MG63 (cell line): ENCODE results near the gene SIT1. TPM values are rescaled to one million over a fixed set of nuclear protein-coding genes. Genes with fewer than 3 reads are reported as not detected.
"Not testable (repeated sequence)": the region's sequence is repeated elsewhere in the genome, so short reads cannot be mapped to it uniquely, and the experiment has no call there.

Source experiments
- DNase-seq: peaks from one replicate; pipeline ENCODE4 v3.0.0-alpha.2; 2020
- H3K27me3 ChIP-seq: fragments of 250-450 bp; sonication (Bioruptor Pico); 2 replicates; pipeline ENCODE4 v1.5.1; 2020; ENCODE audit warnings: mild to moderate bottlenecking, moderate library complexity
- H3K36me3 ChIP-seq: fragments of 250-450 bp; sonication (Bioruptor Pico); 2 replicates; pipeline ENCODE4 v1.5.1; 2020; ENCODE audit warnings: mild to moderate bottlenecking, moderate library complexity
- H3K4me3 ChIP-seq: fragments of 250-450 bp; sonication (Bioruptor Pico); 2 replicates; pipeline ENCODE4 v1.5.1; 2020; ENCODE audit warnings: mild to moderate bottlenecking, moderate library complexity
- H3K9me3 ChIP-seq: fragments of 250-450 bp; sonication (Bioruptor Pico); 2 replicates; pipeline ENCODE4 v1.5.1; 2020; ENCODE audit warnings: mild to moderate bottlenecking, moderate library complexity
- total RNA-seq: library from RNA; depleted of rRNA; stranded (reverse); fragments of >200 nt; shearing (Covaris generic); gene quantifications from 2 replicates; pipeline ENCODE4 v1.2.3, GENCODE V29; 2014; ENCODE audit warnings: low replicate concordance

SIT1 gene
- total RNA-seq, 1 experiment from 2014 or later: 1.4 TPM

DNA sequence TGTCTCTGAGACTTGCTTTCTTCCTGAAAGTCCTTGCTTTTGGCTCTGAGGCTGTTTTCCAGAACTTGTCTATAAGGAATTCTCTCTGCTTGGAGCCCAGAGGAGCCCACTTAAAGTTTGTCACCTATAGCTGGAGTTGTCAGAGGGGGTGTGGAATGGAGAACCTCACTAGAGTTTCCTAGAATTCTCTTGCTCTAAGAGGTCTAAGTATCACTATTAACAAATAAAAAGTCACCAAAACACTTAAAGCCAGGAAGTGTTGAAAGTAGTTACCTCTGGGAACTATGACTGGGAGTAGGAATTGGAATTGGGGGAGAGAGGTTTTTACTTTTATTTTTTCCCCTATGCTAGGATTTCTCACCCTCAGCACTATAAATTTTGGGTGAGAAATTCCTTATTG is 15.0 kb downstream of the SIT1 start:
- Histone ChIP-seq H3K9me3 (no peaks in the 10 kb centered on the region), H3K4me3 (no peak overlapping the region), H3K27me3 (no peaks in the 10 kb centered on the region), H3K36me3 (peaks cover 3% of the 10 kb centered on the region; the same call in 1 of the 2 replicates)
- DNase-seq: no peak

DNA sequence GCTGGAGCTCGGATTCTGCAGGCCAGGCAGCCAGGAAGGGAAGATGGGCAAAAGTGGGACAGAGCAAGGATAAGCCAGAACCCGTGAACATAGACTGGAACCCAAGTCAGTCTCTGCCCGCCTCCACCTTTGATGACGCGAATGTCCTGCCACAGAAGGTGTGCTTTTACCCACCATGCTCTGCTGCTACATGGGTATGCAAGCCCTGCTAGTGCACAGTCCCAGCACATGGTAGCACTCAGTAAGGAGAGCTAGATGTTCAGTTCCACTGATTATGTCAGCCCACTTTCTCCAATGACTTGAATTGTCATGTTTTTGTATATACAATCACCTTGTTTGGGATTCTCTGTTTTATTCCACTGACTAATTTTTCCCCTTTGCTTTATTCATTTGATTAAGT is 21.1 kb downstream of the SIT1 start:
- no peaks in the 10 kb centered on the region for H3K9me3 ChIP-seq
- no peaks in the 10 kb centered on the region for H3K36me3 ChIP-seq
- DNase-seq: no peak
- H3K4me3 ChIP-seq: no peak overlapping the region
- no peaks in the 10 kb centered on the region for H3K27me3 ChIP-seq

DNA sequence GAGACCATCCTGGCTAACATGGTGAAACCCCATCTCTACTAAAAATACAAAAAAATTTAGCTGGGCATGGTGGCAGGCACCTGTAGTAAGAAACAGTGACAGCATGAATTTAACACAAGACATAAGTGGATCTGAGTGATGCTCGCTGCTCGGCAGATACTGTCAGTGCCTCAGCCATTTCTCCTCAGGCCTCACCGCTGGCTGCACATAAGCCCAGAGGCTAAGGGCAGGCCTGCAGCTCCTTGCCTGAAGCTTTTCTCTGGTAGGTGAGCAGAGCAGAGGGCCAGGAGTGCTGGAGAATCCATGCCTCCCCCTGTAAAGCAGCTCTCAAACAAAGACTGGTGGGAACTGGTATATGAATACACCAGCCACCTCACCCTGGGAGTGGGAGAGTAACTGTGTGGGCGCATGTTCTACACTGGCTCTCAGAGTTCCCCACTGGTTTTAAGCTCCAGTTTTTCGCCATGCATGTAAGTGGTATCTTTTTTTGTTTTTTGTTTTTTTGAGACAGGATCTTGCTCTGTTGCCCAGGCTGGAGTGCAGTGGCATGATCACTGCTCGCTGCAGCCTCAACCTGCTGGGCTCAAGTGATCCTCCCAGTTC is 22.2 kb downstream of the SIT1 start:
- no peak overlapping the region for H3K4me3 ChIP-seq
- no peaks in the 10 kb centered on the region for H3K9me3 ChIP-seq
- no peak for DNase-seq
- H3K27me3 ChIP-seq: no peaks in the 10 kb centered on the region
- H3K36me3 ChIP-seq: no peaks in the 10 kb centered on the region

DNA sequence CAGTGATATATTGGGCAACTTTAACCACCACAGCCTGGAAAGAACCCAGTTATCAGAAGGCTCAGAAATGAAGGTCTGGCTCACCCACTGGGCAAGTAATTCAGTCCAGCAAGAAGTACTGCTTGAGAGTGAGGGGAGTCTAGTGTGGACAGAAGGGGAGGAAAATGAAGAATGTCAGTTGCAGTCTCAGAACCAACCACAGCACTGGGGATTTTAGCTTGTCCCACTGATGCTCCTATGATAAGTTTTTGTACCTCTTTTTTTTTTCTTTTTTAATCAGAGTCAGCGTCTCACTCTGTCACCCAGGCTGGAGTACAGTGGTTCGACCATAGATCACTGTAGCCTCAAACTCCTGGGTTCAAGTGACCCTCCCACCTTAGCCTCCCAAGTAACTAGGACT is 23.2 kb downstream of the SIT1 start:
- no peak overlapping the region for H3K4me3 ChIP-seq
- H3K36me3 ChIP-seq: no peaks in the 10 kb centered on the region
- no peaks in the 10 kb centered on the region for H3K9me3 ChIP-seq
- H3K27me3 ChIP-seq: no peaks in the 10 kb centered on the region
- DNase-seq: no peak

DNA sequence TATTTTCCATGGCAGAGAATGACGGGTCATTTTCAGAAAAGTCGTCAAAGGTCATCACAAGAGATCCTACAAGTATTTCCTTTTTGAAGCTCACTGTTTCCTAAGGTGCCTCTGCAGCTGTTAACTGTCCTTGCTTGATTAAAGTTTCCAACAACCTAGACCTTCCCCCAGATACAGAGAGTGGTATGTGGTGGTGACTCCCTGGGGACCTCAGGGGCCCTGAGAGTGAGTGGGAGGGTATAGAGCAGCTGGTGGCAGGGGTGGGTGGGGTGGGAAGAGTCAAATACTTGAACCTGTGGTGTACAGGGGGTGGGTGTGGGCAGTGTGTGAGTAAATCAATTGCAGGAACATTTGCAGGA is 31.0 kb downstream of the SIT1 start:
- H3K27me3 ChIP-seq: no peaks in the 10 kb centered on the region
- no peaks in the 10 kb centered on the region for H3K36me3 ChIP-seq
- no peaks in the 10 kb centered on the region for H3K9me3 ChIP-seq
- H3K4me3 ChIP-seq: no peak overlapping the region
- DNase-seq: no peak

DNA sequence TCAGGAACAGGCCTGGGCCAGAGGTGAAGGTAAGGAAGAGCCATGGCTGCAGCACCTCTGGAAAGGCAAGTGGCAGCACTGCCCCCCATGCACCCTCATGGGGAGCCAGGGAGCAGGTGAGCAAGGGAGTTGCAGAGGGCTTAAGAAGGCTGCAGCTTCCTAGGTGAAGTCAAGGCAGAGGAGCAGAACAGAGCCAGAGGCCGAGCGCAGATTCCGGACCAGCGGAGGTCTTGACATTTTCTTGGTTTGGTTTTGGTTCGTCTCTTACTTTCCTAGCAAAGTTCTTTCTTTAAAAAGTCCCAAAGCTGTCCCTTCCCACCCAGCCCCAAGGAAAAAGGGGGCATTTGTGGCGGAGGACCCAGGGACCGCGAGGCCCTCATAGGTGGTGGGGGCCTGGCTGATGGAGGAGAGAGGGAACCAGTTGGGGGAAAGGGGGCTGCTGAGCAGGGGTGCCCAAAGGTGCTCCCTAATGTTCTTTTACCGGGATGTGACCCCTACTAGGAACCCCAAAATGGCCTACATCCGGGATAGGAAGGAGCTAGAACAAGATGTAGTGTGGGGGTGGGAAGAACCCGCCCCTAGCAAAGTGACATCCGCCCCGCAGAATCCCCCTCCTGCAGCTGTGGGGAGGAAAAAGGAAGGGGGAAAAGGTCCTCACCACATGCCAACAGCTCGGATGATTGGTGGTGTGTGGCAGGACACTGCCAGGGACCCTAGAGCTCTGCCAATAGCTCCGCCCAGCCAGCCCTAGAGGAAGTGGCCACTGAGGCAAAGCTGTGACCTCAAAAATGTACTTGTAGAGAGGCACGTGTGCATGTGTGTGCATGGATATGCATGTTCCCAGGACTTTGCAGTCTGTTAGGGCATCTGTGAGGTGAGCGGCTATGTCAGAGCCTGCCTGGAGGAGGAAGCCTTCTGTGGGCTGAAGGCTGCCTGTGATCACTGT is 31.6 kb downstream of the SIT1 start:
- Histone ChIP-seq H3K27me3 (no peaks in the 10 kb centered on the region), H3K36me3 (no peaks in the 10 kb centered on the region), H3K4me3 (no peak overlapping the region), H3K9me3 (no peaks in the 10 kb centered on the region)
- DNase-seq: no peak

DNA sequence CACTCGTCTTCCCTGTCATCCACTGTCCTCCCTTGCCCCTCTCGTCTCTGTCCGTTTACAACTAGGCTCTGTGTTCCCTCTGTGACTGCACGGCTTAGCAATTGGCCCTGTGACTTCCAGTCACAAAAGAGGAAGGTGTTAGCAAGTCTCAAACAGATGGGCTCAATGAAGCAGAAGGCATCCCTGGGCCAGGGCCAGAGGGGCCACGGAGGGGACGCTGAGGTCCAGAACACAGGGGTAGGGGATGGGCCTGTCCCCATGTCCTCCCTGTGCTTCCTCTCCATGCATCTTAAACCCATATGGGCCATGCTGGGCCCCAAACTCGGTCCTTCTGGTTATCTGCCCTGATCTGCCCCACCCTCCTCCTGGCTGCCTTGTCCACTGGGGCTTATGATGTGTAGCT is 32.4 kb downstream of the SIT1 start, which contains the start of gene CD72:
Gene CD72, minus strand, starts transcription at position 89 of the 403 bp plus-strand sequence. CDS start 110 bp downstream, outside the sequence.
- Histone ChIP-seq H3K36me3 (no peaks in the 10 kb centered on the region), H3K4me3 (no peak within 1 kb of the TSS), H3K27me3 (no peaks in the 10 kb centered on the region), H3K9me3 (no peaks in the 10 kb centered on the region)
- DNase-seq: no peak

DNA sequence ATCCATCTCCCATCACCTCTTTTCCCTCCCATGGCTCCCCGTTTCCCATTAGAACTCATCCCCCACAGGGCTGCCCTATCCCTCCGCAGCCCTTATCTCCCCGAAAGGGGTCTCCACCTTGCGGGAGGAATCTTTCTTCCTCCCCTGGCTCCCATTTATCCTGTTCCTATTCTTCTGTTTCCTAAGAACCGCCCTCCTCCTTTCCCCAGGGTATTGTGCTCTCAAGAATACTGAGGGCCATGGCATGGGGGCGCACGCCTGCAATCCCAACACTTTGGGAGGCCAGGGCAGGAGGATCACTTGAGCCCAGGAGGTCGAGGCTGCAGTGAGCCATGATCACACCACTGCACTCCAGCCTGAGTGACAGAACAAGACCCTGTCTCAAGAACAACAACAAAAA is 33.2 kb downstream of the SIT1 start:
- H3K36me3 ChIP-seq: no peaks in the 10 kb centered on the region
- H3K27me3 ChIP-seq: no peaks in the 10 kb centered on the region
- H3K4me3 ChIP-seq: no peak overlapping the region
- no peaks in the 10 kb centered on the region for H3K9me3 ChIP-seq
- DNase-seq: no peak

DNA sequence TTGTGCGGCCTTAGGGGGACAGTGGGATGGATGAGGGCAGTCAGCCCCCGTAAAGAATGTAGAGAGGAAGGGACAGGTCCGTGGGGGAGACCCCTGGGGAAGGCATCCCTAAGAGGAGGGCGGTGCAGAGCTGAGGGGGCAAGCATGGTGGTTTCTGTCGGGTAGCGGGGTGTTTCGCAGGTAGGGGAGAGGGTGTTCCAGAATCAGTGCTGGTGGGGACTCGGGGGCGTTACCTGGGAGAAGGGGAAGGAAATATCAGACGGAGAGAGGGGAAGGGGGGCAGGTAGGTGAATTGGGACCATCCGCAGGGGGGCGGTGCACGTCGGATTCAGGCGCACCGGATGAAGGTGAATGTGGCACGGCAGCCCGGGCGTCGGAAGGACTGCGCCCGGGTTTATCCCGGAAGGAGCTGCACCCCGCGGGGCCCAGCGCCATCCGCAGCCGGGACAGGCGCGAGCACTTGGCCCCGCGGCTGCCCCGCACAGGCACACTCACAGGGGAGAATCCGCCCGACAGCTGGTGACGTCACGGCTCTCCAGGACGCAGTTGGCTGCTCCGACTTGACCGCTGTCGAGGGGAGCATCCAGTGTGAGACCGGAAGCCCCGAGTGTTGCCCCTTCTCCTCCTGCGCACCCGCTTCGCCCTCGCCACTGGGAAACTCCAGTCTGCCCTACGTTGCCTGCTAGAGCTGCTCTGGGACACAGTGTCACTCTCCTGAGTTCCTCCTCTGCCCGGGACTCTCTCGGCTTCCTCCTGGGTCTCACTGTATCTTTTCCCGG is 33.9 kb downstream of the SIT1 start:
- peak; percentile 35 for DNase-seq
- H3K27me3 ChIP-seq: no peaks in the 10 kb centered on the region
- no peak overlapping the region for H3K4me3 ChIP-seq

DNA sequence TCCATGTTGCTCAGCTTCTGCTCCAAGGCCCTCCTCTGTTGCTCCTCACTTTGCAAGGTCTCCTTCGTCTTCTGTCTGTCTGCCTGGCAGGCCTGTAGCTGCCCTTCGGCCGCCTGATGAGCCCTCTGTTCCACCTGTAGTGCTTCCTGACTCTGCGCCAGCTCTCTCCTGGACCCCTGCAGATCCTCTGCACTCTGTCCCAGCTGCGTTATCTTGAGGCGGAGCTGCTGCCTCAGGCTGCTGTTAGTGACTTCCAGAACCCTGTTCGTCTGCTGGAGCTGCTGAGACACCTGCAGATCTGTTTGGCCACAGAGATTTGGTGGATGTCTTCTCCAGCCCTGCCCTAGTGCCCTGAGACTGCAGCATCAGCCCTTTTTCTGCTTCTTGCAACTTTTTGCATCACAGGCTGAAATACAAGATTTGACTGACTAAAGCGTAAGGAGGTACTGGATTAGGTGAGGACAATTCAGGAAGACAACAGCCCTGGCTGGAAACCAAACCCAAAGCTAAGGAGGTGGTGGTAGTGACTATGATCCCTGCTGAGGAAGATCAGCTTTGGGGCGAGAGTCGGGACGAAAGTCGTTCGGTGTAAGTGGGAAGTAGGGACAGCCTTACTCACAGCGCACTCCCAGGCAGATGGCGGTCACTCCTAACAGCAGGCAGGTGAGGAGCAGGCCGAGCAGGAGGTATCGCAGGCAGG is 34.6 kb downstream of the SIT1 start:
- Histone ChIP-seq H3K4me3 (no peak overlapping the region), H3K9me3 (no peaks in the 10 kb centered on the region), H3K36me3 (peaks cover 4% of the 10 kb centered on the region; the same call in 1 of the 2 replicates), H3K27me3 (no peaks in the 10 kb centered on the region)
- DNase-seq: no peak

More for the DNA sequence above, 33.9 kb downstream of the SIT1 start:
- H3K36me3 ChIP-seq: 0 out of 2 replicates have a peak, but pooled peaks cover 1% of the 10 kb centered on the region
- H3K9me3 ChIP-seq: no peaks in the 10 kb centered on the region

DNA sequence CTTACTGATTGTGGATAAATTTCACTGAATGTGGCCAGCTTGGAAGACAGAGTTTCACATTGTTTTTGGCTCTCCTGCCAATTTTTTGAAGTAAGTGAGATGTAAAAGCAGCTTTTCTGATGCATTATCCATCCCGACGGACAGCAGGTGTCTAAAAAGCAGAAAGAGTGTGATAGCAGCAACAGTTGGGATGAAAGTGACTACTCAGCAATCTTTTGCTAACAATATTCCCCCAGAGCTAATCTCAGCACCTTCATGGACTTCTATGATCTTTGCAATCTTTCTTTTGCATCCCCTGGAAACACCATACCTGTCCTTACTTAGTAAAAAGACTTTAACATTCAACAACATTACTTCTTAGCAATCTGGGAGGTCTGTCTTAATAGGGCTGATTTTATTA is 37.9 kb downstream of the SIT1 start:
- DNase-seq: no peak
- Histone ChIP-seq H3K36me3 (peaks cover 29% of the 10 kb centered on the region), H3K27me3 (no peaks in the 10 kb centered on the region), H3K9me3 (no peaks in the 10 kb centered on the region), H3K4me3 (no peak overlapping the region)

DNA sequence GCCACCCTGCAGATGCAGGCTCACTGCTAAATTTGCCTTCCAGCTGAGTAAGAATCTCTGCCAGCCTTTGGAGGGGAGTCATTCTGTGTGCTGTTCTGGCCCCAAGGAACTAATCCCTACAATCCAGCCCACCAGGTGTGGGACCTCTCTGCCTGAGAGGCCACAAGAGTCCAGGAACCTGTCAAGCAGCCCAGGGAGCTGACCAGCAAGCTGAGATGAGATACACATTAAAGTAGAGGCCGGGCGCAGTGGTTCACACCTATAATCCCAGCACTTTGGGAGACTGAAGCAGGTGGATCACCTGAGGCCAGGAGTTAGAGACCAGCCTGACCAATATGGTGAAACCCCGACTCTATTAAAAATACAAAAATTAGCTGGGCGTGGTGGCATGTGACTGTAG is 38.7 kb downstream of the SIT1 start:
- not testable (repeated sequence) for H3K4me3 ChIP-seq, H3K27me3 ChIP-seq, H3K9me3 ChIP-seq, DNase-seq
- H3K36me3 ChIP-seq: peaks cover 37% of the 10 kb centered on the region

DNA sequence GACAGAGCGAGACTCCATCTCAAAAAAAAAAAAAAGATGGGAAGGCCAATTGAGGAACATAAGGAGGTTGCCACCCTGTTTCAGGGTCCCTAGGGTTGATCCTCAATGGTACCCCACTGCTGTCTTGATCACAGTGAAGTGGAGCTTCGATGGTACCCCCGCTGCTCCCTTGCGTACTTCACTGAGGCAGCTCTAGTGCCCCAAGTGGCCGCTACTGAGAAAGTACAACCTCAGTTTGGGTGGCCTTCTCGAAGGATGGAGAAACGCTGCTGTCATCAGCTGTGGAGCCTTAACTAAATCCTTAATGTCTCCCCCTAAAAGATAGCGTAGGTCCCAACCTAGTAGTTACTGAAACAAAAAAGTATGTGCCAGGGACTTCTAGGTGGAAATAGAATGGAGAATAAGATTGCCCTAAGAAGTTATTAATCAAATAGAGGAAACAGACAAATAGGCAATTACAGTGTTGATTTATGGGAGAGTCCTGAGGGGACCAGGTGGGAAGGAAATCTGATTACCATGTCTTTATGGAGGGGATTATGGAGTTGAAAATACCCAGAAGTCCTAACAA is 39.4 kb downstream of the SIT1 start:
- Histone ChIP-seq H3K4me3 (no peak overlapping the region), H3K9me3 (no peaks in the 10 kb centered on the region), H3K36me3 (peaks cover 45% of the 10 kb centered on the region), H3K27me3 (no peaks in the 10 kb centered on the region)
- peak; percentile 62 for DNase-seq

DNA sequence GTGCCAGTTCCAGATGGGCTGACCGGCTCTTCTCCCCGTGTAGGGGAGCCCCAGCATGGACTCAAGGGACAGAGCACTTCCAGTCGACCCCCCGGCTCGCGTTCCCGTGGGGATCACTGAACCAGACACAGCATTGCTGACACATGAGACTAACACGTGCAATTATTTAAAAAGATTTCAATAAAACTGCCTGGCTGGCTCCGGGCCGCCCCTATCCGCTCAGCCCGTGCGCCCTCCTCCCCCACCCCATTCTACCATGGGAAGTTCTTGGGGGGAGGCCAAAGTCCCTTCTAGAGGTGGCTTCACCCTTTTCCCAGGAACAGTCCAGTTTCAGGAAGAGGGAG is 40.9 kb downstream of the SIT1 start:
- no peak for DNase-seq
- no peaks in the 10 kb centered on the region for H3K27me3 ChIP-seq
- H3K4me3 ChIP-seq: no peak overlapping the region
- H3K9me3 ChIP-seq: no peaks in the 10 kb centered on the region
- peaks cover 51% of the 10 kb centered on the region for H3K36me3 ChIP-seq

DNA sequence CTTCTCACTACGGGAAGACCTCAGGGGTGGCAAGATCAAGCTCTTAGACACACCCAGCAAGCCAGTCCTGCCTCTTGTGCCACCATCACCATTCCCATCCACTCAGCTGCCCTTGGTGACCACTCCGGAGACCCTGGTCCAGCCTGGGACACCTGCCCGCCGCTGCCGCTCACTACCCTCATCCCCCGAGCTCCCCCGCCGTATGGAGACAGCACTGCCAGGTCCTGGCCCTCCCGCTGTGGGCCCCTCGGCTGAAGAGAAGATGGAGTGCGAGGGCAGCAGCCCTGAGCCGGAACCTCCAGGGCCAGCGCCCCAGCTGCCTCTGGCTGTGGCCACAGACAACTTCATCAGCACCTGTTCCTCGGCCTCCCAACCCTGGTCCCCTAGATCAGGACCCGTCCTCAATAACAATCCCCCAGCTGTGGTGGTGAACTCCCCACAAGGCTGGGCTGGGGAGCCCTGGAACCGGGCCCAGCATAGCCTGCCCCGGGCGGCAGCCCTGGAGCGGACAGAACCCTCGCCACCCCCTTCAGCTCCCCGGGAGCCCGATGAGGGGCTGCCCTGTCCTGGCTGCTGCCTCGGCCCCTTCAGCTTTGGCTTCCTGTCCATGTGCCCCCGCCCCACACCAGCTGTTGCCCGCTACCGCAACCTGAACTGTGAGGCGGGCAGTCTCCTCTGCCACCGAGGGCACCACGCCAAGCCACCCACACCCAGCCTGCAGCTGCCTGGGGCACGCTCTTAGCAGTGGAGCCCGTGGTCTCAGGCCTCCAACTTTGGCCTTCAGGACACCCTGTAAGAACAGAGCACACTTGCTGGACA is 41.5 kb downstream of the SIT1 start:
- peaks cover 51% of the 10 kb centered on the region for H3K36me3 ChIP-seq
- DNase-seq: no peak
- no peaks in the 10 kb centered on the region for H3K27me3 ChIP-seq
- H3K9me3 ChIP-seq: no peaks in the 10 kb centered on the region
- H3K4me3 ChIP-seq: no peak overlapping the region

DNA sequence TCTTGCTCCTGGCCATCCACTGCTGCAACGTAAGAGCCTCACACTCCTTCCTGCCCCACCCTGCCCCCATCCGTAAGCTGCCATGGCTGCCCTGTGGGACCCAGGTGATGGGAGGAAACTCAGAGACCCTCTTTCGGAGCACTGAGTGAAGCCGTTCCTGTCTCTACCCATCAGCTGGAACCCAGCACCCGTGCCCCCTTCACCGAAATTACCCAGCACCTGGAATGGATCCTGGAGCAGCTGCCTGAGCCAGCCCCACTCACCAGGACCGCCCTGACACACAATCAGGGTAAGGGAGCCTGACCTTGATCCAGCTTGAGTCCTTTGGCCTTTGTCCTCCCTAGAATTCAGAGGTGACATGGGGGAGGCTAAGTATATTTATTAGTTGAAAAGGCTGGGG is 42.5 kb downstream of the SIT1 start:
- peaks cover 51% of the 10 kb centered on the region for H3K36me3 ChIP-seq
- no peaks in the 10 kb centered on the region for H3K27me3 ChIP-seq
- H3K4me3 ChIP-seq: no peak overlapping the region
- no peak for DNase-seq
- no peaks in the 10 kb centered on the region for H3K9me3 ChIP-seq
